HepG2 (cell line): ENCODE measurements around the gene PLIN5. TPM values are rescaled to one million over a fixed set of nuclear protein-coding genes. Genes with fewer than 3 reads are reported as not detected.
A peak's percentile ranks its signal among the peaks of the same experiment; 100 is the strongest.

Experiments
- ATAC-seq: fragments of 200-7000 bp; cut with Tn5 transposase; 3 replicates; pipeline ENCODE4 v1.9.1; 2020; ENCODE audit warnings: mild to moderate bottlenecking, moderate library complexity
- BruUV-seq: library from RNA; stranded (reverse); fragments of 400-500 nt; replicated peaks from 2 replicates; lab custom pipeline; 2021; lab: Mats Ljungman, UMichigan
- CTCF ChIA-PET: fragments of 300-600 bp; formaldehyde crosslinking; extraction: SDS; loops from one replicate; lab custom pipeline; 2021; ENCODE audit warnings: low total read pairs, inconsistent platforms, low intra/inter-chr PET ratio; lab: Yijun Ruan, JAX
- POLR2A ChIA-PET: fragments of 350-600 bp; sonication (Branson Sonifier 250); formaldehyde crosslinking; loops from one replicate; lab custom pipeline; 2020; ENCODE audit warnings: antibody characterized with exemption, inconsistent platforms; lab: Yijun Ruan, JAX
- DNase-seq: peaks from one replicate; pipeline ENCODE4 v3.0.0-alpha.2; 2015; ENCODE audit warnings: low spot score
- FAIRE-seq: peaks from 3 replicates; lab custom pipeline; 2011; peaks lifted over from hg19 to GRCh38; lab: Jason Lieb, UNC
- H2AFZ ChIP-seq: one replicate; pipeline ENCODE4 v1.6.1; 2011; ENCODE audit warnings: low read length, inconsistent platforms
- H3K27ac ChIP-seq: fragments of 300-600 bp; 3 replicates; pipeline ENCODE4 v1.8.0; 2011; ENCODE audit warnings: mixed run types, mild to moderate bottlenecking, mixed read lengths, low read length, inconsistent platforms; ENCODE audit not compliant: insufficient read depth; ENCODE audit errors: extremely low read length
- H3K27me3 ChIP-seq, 2 experiments: fragments of 200-600 bp in 1 of 2; 2 replicates in 1 of 2; 3 replicates in 1 of 2; pipeline versions ENCODE4 v1.6.0 to v1.8.0; 2011; ENCODE audit warnings: low read length in 2 of 2, mild to moderate bottlenecking in 2 of 2, moderate library complexity in 2 of 2, inconsistent platforms in 1 of 2; ENCODE audit not compliant: insufficient read depth in 2 of 2, control insufficient read depth in 1 of 2
- H3K36me3 ChIP-seq, 2 experiments: fragments of 200-600 bp in 1 of 2; replicated peaks in 1 of 2; 2 replicates in 1 of 2; 3 replicates in 1 of 2; pipeline versions ENCODE4 v1.5.1 to v1.8.0; 2011; ENCODE audit warnings: low read length in 2 of 2, inconsistent platforms in 1 of 2; ENCODE audit not compliant: insufficient read depth in 2 of 2, control insufficient read depth in 1 of 2
- H3K4me1 ChIP-seq: 2 replicates; pipeline ENCODE4 v1.5.1; 2012; ENCODE audit warnings: low read length, inconsistent platforms; ENCODE audit not compliant: insufficient read depth
- H3K4me2 ChIP-seq: 2 replicates; pipeline ENCODE4 v1.6.0; 2011; ENCODE audit warnings: low read depth, low read length, inconsistent platforms
- H3K4me3 ChIP-seq, 3 experiments: fragments of 200-600 bp in 1 of 3; sonication (generic), shearing (Covaris generic) in 1 of 3; replicated peaks in 1 of 3; 2 replicates each; pipeline ENCODE4 v1.5.1; 2011 to 2016; ENCODE audit warnings: low read length in 3 of 3, inconsistent platforms in 2 of 3, low read depth in 2 of 3, mild to moderate bottlenecking in 2 of 3, control low read depth in 1 of 3, mixed read lengths in 1 of 3; ENCODE audit not compliant: insufficient read depth in 1 of 3
- H3K79me2 ChIP-seq: one replicate; pipeline ENCODE4 v1.6.1; 2011; ENCODE audit warnings: low read length, inconsistent platforms; ENCODE audit not compliant: insufficient read depth
- H3K9ac ChIP-seq: 2 replicates; pipeline ENCODE4 v1.6.0; 2011; ENCODE audit warnings: mild to moderate bottlenecking, low read depth, low read length, inconsistent platforms; ENCODE audit not compliant: insufficient read depth
- H3K9me3 ChIP-seq: 2 replicates; pipeline ENCODE4 v1.5.1; 2012; ENCODE audit warnings: mild to moderate bottlenecking, low read length
- H4K20me1 ChIP-seq: 2 replicates; pipeline ENCODE4 v1.6.0; 2011; ENCODE audit warnings: inconsistent platforms, mild to moderate bottlenecking, low read length, moderate library complexity; ENCODE audit not compliant: insufficient read depth
- AGO2 ChIP-seq: fragments of 200-400 bp; formaldehyde crosslinking; optimal IDR thresholded peaks from 2 replicates; pipeline ENCODE3; 2017; ENCODE audit warnings: mild to moderate bottlenecking, low read depth, low read length, moderate library complexity
- ARID2 ChIP-seq: sonication (generic); formaldehyde crosslinking; IDR thresholded peaks from 2 replicates; pipeline ENCODE4 v1.8.1; 2022; ENCODE audit warnings: mild to moderate bottlenecking, missing genetic modification reagents, borderline replicate concordance
- CCAR2 ChIP-seq: fragments of 200-400 bp; formaldehyde crosslinking; optimal IDR thresholded peaks from 2 replicates; pipeline ENCODE3; 2018; ENCODE audit warnings: low read depth, mild to moderate bottlenecking, low read length, moderate library complexity
- CREB1 ChIP-seq, 2 experiments: fragments of 450-650 bp in 1 of 2; IDR thresholded peaks; 2 replicates each; pipeline ENCODE4 v1.6.1; 2016 to 2017; ENCODE audit warnings: control low read depth in 1 of 2, mild to moderate bottlenecking in 1 of 2, missing compliant biosample characterization in 1 of 2, missing genetic modification characterization in 1 of 2
- JUND ChIP-seq: sonication (generic); formaldehyde crosslinking; IDR thresholded peaks from 2 replicates; pipeline ENCODE4 v1.8.0; 2022; ENCODE audit warnings: mild to moderate bottlenecking, missing genetic modification reagents
- KDM5B ChIP-seq: sonication (generic); formaldehyde crosslinking; IDR thresholded peaks from 2 replicates; pipeline ENCODE4 v1.4.0; 2020; ENCODE audit warnings: missing genetic modification reagents, mild to moderate bottlenecking, borderline replicate concordance
- KLF6 ChIP-seq: IDR thresholded peaks from 2 replicates; pipeline ENCODE4 v1.8.0; 2016; ENCODE audit warnings: missing biosample characterization, missing genetic modification reagents
- NCOR1 ChIP-seq: fragments of 200-600 bp; sonication (generic); IDR thresholded peaks from 2 replicates; pipeline ENCODE4 v1.7.0; 2017; ENCODE audit warnings: antibody characterized with exemption, low read length, borderline replicate concordance
- PLRG1 ChIP-seq: fragments of 450-650 bp; conservative IDR thresholded peaks from 2 replicates; pipeline ENCODE4 v1.6.1; 2016
- RBFOX2 ChIP-seq: fragments of 200-400 bp; formaldehyde crosslinking; IDR thresholded peaks from 2 replicates; pipeline ENCODE4 v1.6.1; 2017; ENCODE audit warnings: low read depth, mild to moderate bottlenecking, low read length
- RXRB ChIP-seq: IDR thresholded peaks from 2 replicates; pipeline ENCODE4 v1.6.1; 2016; ENCODE audit warnings: borderline replicate concordance, missing genetic modification reagents, missing compliant biosample characterization
- SMARCE1 ChIP-seq: fragments of 450-650 bp; IDR thresholded peaks from 2 replicates; pipeline ENCODE4 v1.6.1; 2017; ENCODE audit warnings: borderline replicate concordance
- ZFYVE20 ChIP-seq: sonication (generic); formaldehyde crosslinking; IDR thresholded peaks from 2 replicates; pipeline ENCODE4 v1.8.0; 2023; ENCODE audit warnings: low read depth, mild to moderate bottlenecking, moderate library complexity, missing genetic modification reagents, borderline replicate concordance
- ZNF256 ChIP-seq: sonication (generic); formaldehyde crosslinking; conservative IDR thresholded peaks from 2 replicates; pipeline ENCODE4 v1.4.0; 2020; ENCODE audit warnings: missing genetic modification reagents
- ZNF7 ChIP-seq: IDR thresholded peaks from 2 replicates; pipeline ENCODE4 v1.6.1; 2016; ENCODE audit warnings: missing biosample characterization, missing genetic modification reagents
- WGBS: methylation state at CpG from one replicate; pipeline ENCODE4 v1.1.6; 2017; ENCODE audit warnings: low lambda C conversion rate; 5-methylcytosine and 5-hydroxymethylcytosine counted together
- in situ Hi-C: cut with HindIII; loops from 2 replicates; pipeline ENCODE4 v1.10.0; 2017; ENCODE audit warnings: low pct_unique_long_range_greater_than_20kb; ENCODE audit not compliant: extremely low pct_ligation_motif_present
- intact Hi-C: fragments of 100-400 bp; cut with micrococcal nuclease; formaldehyde crosslinking; loops from one replicate; pipeline ENCODE4 v1.10.0; 2022; ENCODE audit not compliant: unreplicated experiment
- polyA plus RNA-seq, 8 experiments: library from polyadenylated mRNA; depleted of rRNA in 3 of 8; stranded (reverse) in 7 of 8; unstranded in 1 of 8; fragments of >200 nt; fragmentation: Illumina TruSeq in 4 of 8; extraction: Trizol in 4 of 8; gene quantifications; 2 replicates each; pipeline versions ENCODE4 v1.2.1 to v1.2.3, GENCODE V29; 2011 to 2016; ENCODE audit warnings: low read depth in 4 of 8, missing spikeins in 1 of 8, mixed read lengths in 1 of 8; ENCODE audit not compliant: insufficient read depth in 1 of 8
- total RNA-seq, 5 experiments: library from RNA; depleted of rRNA; stranded (reverse); fragments of >200 nt; fragmentation: Illumina TruSeq; extraction: Trizol; gene quantifications; 2 replicates each; pipeline ENCODE4 v1.2.3, GENCODE V29; 2016; ENCODE audit warnings: low read depth in 1 of 5
- TF ChIP-seq, protein P1 (sequence below): sonication (generic); formaldehyde crosslinking; IDR thresholded peaks from 2 replicates; pipeline ENCODE4 v1.4.0; 2020; ENCODE audit warnings: missing genetic modification reagents

PLIN5 gene
- total and polyA plus RNA-seq, 2 of the 13 experiments (the other 11 are each of a cell fraction or from before 2014, with no cell fraction given) = 1.8 to 4.8 TPM

DNA sequence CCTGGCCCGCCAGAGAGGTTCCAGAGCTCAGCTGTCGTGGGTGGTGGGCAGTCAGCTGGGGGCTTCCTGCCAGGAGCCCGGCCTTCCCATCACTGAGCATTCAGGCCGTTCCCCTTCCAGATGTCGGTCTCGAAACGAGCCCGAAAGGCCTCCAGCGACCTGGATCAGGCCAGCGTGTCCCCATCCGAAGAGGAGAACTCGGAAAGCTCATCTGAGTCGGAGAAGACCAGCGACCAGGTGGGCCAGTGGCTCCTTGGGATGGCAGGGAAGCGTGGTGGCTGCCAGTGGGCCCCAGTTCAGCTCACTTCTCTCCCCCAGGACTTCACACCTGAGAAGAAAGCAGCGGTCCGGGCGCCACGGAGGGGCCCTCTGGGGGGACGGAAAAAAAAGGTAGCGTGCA lies 43.6 kb downstream of the PLIN5 start:
- no peaks in the 10 kb centered on the region for H3K79me2 ChIP-seq
- H3K4me1 ChIP-seq = no peaks in the 10 kb centered on the region
- no TSS peak for BruUV-seq
- in situ Hi-C loops (no loop called here), intact Hi-C loops (no loop called here)
- H3K9ac ChIP-seq = no peak overlapping the region
- no peak overlapping the region for H3K4me2 ChIP-seq
- POLR2A ChIA-PET = no interaction called here
- H4K20me1 ChIP-seq = no peaks in the 10 kb centered on the region
- H3K9me3 ChIP-seq = no peaks in the 10 kb centered on the region
- no peak for FAIRE-seq
- ATAC-seq = no peak
- no peak overlapping the region for H3K4me3 ChIP-seq
- H2AFZ ChIP-seq = no peak overlapping the region
- H3K27ac ChIP-seq = no peak overlapping the region
- CTCF ChIA-PET = no interaction called here
- peaks cover 27 to 54% of the 10 kb centered on the region in 2 experiments for H3K36me3 ChIP-seq
- TF ChIP-seq ZNF256 (CRISPR knock-in tag) (no peak), JUND (CRISPR knock-in tag) (no peak), ARID2 (CRISPR knock-in tag) (no peak), PLRG1 (no peak), ZNF7 (no peak), SMARCE1 (no peak), CREB1 (IDR thresholded peaks at IDR 0.05) (no peak), CREB1 (CRISPR knock-in tag; IDR thresholded peaks at IDR 0.05) (no peak), RXRB (CRISPR knock-in tag) (no peak), KLF6 (CRISPR knock-in tag) (no peak), NCOR1 (no peak), ZFYVE20 (CRISPR knock-in tag) (no peak)
- 96% methylated on average over 18 of the region's 21 CpGs for WGBS
- no peak for DNase-seq
- H3K27me3 ChIP-seq = no peaks in the 10 kb centered on the region; a peak in 1 of 5 replicates

- Histone ChIP-seq H3K36me3 (peaks cover 22 to 36% of the 10 kb centered on the region in 2 experiments), H3K9ac (no peak overlapping the region), H3K27me3 (no peaks in the 10 kb centered on the region; a peak in 1 of 5 replicates), H4K20me1 (no peaks in the 10 kb centered on the region), H2AFZ (no peak overlapping the region), H3K79me2 (no peaks in the 10 kb centered on the region), H3K27ac (no peak overlapping the region), H3K4me1 (no peaks in the 10 kb centered on the region), H3K9me3 (no peaks in the 10 kb centered on the region), H3K4me2 (no peak overlapping the region), H3K4me3 (no peak overlapping the region)
- POLR2A ChIA-PET = no interaction called here
- FAIRE-seq = no peak
- in situ Hi-C loops (no loop called here), intact Hi-C loops (no loop called here)
- TF ChIP-seq AGO2 (peak; percentile 58), CCAR2 (no peak), RBFOX2 (0 out of 2 replicates have a peak, but pooled peaks have one; percentile 24), KDM5B (CRISPR knock-in tag) (no peak), PLRG1 (no peak)
- TF ChIP-seq, protein P1, sequence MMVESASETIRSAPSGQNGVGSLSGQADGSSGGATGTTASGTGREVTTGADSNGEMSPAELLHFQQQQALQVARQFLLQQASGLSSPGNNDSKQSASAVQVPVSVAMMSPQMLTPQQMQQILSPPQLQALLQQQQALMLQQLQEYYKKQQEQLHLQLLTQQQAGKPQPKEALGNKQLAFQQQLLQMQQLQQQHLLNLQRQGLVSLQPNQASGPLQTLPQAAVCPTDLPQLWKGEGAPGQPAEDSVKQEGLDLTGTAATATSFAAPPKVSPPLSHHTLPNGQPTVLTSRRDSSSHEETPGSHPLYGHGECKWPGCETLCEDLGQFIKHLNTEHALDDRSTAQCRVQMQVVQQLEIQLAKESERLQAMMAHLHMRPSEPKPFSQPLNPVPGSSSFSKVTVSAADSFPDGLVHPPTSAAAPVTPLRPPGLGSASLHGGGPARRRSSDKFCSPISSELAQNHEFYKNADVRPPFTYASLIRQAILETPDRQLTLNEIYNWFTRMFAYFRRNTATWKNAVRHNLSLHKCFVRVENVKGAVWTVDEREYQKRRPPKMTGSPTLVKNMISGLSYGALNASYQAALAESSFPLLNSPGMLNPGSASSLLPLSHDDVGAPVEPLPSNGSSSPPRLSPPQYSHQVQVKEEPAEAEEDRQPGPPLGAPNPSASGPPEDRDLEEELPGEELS (CRISPR knock-in tag) = no peak
- no peak for DNase-seq
- CTCF ChIA-PET = no interaction called here
- ATAC-seq = no peak
- no TSS peak for BruUV-seq
- WGBS = 98% methylated on average over 29 of the region's 29 CpGs
These were observed 46.5 kb downstream of the PLIN5 start for GRCh38 chr19:4488496-4488895.
